Smooth muscle cell (in vitro differentiated cells): ENCODE data around the gene TRIM67. TPM values are rescaled to one million over a fixed set of nuclear protein-coding genes. Genes with fewer than 3 reads are reported as not detected.
"Not testable (repeated sequence)": the region's sequence is repeated elsewhere in the genome, so short reads cannot be mapped to it uniquely, and the experiment has no call there.

ENCODE experiments used
- DNase-seq: peaks from one replicate; lab custom pipeline; 2025; ENCODE audit not compliant: unreplicated experiment; lab: John Stamatoyannopoulos, UW
- H2AFZ ChIP-seq: fragments of 200-600 bp; sonication (generic); 2 replicates; pipeline ENCODE4 v1.6.0; 2016; ENCODE audit warnings: antibody characterized with exemption, low read depth, mild to moderate bottlenecking
- H3F3A ChIP-seq: fragments of 200-600 bp; sonication (generic); 2 replicates; pipeline ENCODE4 v1.6.0; 2017; ENCODE audit warnings: antibody characterized with exemption, low read depth
- H3K27ac ChIP-seq: fragments of 200-600 bp; sonication (generic); 2 replicates; pipeline ENCODE4 v1.5.1; 2016; ENCODE audit warnings: low read depth, mild to moderate bottlenecking
- H3K27me3 ChIP-seq: fragments of 200-600 bp; sonication (generic); 2 replicates; pipeline ENCODE4 v1.6.1; 2016; ENCODE audit warnings: low read depth, mild to moderate bottlenecking
- H3K36me3 ChIP-seq: fragments of 200-600 bp; sonication (generic); 2 replicates; pipeline ENCODE4 v1.5.1; 2016; ENCODE audit warnings: low read depth
- H3K4me1 ChIP-seq: fragments of 200-600 bp; sonication (generic); 2 replicates; pipeline ENCODE4 v1.5.1; 2016; ENCODE audit warnings: low read depth
- H3K4me2 ChIP-seq: fragments of 200-600 bp; sonication (generic); 2 replicates; pipeline ENCODE4 v1.6.0; 2016; ENCODE audit warnings: mild to moderate bottlenecking
- H3K4me3 ChIP-seq: fragments of 200-600 bp; sonication (generic); 2 replicates; pipeline ENCODE4 v1.5.1; 2016; ENCODE audit warnings: mild to moderate bottlenecking
- H3K79me2 ChIP-seq: fragments of 200-600 bp; sonication (generic); 2 replicates; pipeline ENCODE4 v1.6.0; 2016; ENCODE audit warnings: low read depth, mild to moderate bottlenecking
- H3K9ac ChIP-seq: fragments of 200-600 bp; sonication (generic); 2 replicates; pipeline ENCODE4 v1.6.0; 2016; ENCODE audit warnings: low read depth
- H3K9me3 ChIP-seq: fragments of 200-600 bp; sonication (generic); replicated peaks from 2 replicates; pipeline ENCODE4 v1.5.1; 2016; ENCODE audit warnings: low read depth
- H4K20me1 ChIP-seq: fragments of 200-600 bp; sonication (generic); 2 replicates; pipeline ENCODE4 v1.6.0; 2016; ENCODE audit warnings: low read depth
- CTCF ChIP-seq: fragments of 200-600 bp; sonication (generic); IDR thresholded peaks from 2 replicates; pipeline ENCODE4 v1.5.1; 2017; ENCODE audit warnings: borderline replicate concordance, mild to moderate bottlenecking, antibody characterized with exemption; ENCODE audit not compliant: insufficient read depth, poor library complexity, severe bottlenecking
- WGBS: methylation state at CpG from one replicate; pipeline ENCODE4 v1.1.7; 2016; ENCODE audit warnings: low lambda C conversion rate; 5-methylcytosine and 5-hydroxymethylcytosine counted together
- polyA plus RNA-seq: library from polyadenylated mRNA; unstranded; fragments of >200 nt; fragmentation: Nextera tagmentation; extraction: Ambion mirVana; gene quantifications from 2 replicates; pipeline ENCODE4 v1.2.1, GENCODE V29; 2016
- total RNA-seq: library from RNA; depleted of rRNA; stranded (reverse); fragments of >200 nt; gene quantifications from 2 replicates; pipeline ENCODE4 v1.2.3, GENCODE V29; 2014

The TRIM67 gene
- total and polyA plus RNA-seq, 2 experiments from 2014 or later = 0.04 to 0.25 TPM

GRCh38 chr1:231128471-231128870, 33.4 kb upstream of the TRIM67 start:
- not testable (repeated sequence) for H3K27ac ChIP-seq, H4K20me1 ChIP-seq, H2AFZ ChIP-seq, H3K9ac ChIP-seq, DNase-seq, H3K4me2 ChIP-seq, H3K36me3 ChIP-seq, H3K4me1 ChIP-seq, H3F3A ChIP-seq, H3K79me2 ChIP-seq, H3K27me3 ChIP-seq, H3K4me3 ChIP-seq, H3K9me3 ChIP-seq
- WGBS = 92% methylated on average over 17 of the region's 27 CpGs

GRCh38 chr1:231130544-231130943, 31.3 kb upstream of the TRIM67 start:
- no peaks in the 10 kb centered on the region for H3K36me3 ChIP-seq
- no peaks in the 10 kb centered on the region for H3K4me1 ChIP-seq
- TF ChIP-seq CTCF = no peak
- H3F3A ChIP-seq = no peaks in the 10 kb centered on the region
- no peaks in the 10 kb centered on the region for H3K9me3 ChIP-seq
- H3K27me3 ChIP-seq = no peaks in the 10 kb centered on the region
- no peaks in the 10 kb centered on the region for H3K79me2 ChIP-seq
- no peak for DNase-seq
- no peak overlapping the region for H3K9ac ChIP-seq
- no peak overlapping the region for H3K4me2 ChIP-seq
- no peak overlapping the region for H2AFZ ChIP-seq
- no peaks in the 10 kb centered on the region for H4K20me1 ChIP-seq
- H3K4me3 ChIP-seq = no peak overlapping the region
- H3K27ac ChIP-seq = no peak overlapping the region
- WGBS = 72% methylated on average over 4 of the region's 4 CpGs

GRCh38 chr1:231132591-231132990, 29.3 kb upstream of the TRIM67 start:
- not testable (repeated sequence) for H3F3A ChIP-seq, H3K36me3 ChIP-seq, H3K9me3 ChIP-seq, H3K4me2 ChIP-seq, H3K79me2 ChIP-seq, H3K9ac ChIP-seq, DNase-seq, H3K27ac ChIP-seq, H4K20me1 ChIP-seq, H3K27me3 ChIP-seq, H2AFZ ChIP-seq, H3K4me1 ChIP-seq, H3K4me3 ChIP-seq
- WGBS = 87% methylated on average over 8 of the region's 8 CpGs

- no peak overlapping the region for H3K27ac ChIP-seq
- no peaks in the 10 kb centered on the region for H3K27me3 ChIP-seq
- no peaks in the 10 kb centered on the region for H4K20me1 ChIP-seq
- H3K36me3 ChIP-seq = no peaks in the 10 kb centered on the region
- no peaks in the 10 kb centered on the region for H3K9me3 ChIP-seq
- no peak overlapping the region for H3K4me3 ChIP-seq
- TF ChIP-seq CTCF = no peak
- peaks cover 4% of the 10 kb centered on the region for H3K4me1 ChIP-seq
- no peaks in the 10 kb centered on the region for H3K79me2 ChIP-seq
- no peak overlapping the region for H3K9ac ChIP-seq
- no peak overlapping the region for H3K4me2 ChIP-seq
- H2AFZ ChIP-seq = no peak overlapping the region
- H3F3A ChIP-seq = no peaks in the 10 kb centered on the region
- no peak for DNase-seq
- WGBS = 85% methylated on average over 5 of the region's 5 CpGs
Measured at GRCh38 chr1:231134624-231135023, 27.2 kb upstream of the TRIM67 start.

GRCh38 chr1:231138236-231138635, 23.6 kb upstream of the TRIM67 start:
- Histone ChIP-seq H2AFZ (no peak overlapping the region), H3K36me3 (no peaks in the 10 kb centered on the region), H3K4me1 (peaks cover 5% of the 10 kb centered on the region), H3K4me2 (no peak overlapping the region), H3K9me3 (no peaks in the 10 kb centered on the region), H3K27ac (no peak overlapping the region), H3K27me3 (no peaks in the 10 kb centered on the region), H3K79me2 (no peaks in the 10 kb centered on the region), H3K4me3 (no peak overlapping the region), H4K20me1 (no peaks in the 10 kb centered on the region), H3F3A (no peaks in the 10 kb centered on the region), H3K9ac (no peak overlapping the region)
- 60% methylated on average over 1 of the region's 1 CpG for WGBS
- TF ChIP-seq CTCF = no peak
- no peak for DNase-seq
